ENCODE data around the gene KRTAP27-1.

DNA sequence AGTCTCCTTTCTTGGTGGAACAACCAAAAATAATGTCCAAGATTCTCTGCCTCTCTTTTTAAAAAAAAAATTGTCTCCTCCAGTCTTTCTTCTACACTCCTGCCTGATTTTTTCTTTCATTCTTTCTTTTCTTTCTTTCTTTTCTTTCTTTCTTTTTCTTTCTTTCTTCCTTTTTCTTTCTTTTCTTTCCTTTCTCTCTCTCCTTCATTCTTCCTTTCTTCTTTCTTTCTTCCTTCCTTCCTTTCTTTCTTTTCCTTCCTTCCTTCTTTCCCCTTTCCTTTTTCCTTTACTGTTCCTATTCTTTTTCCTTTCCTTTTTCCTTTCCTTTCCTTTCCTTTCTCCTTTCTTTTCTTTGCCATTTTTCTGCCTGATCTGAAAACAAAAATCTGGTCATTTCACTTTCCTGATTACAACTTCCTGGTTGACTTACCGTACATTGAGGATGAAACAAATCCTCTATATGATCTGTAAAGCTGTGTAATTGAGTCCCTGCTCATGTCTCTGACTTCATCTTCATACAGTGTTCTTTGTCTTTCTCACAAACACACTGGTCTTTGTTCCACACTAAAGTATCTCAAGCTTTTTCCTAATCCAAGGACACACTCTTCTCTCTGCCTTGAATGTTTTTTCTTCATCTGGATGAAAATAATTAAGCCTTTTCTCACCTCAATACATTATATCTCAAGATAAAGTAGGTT lies 17.0 kb upstream of the KRTAP27-1 start:
- TF ChIP-seq, protein P1, sequence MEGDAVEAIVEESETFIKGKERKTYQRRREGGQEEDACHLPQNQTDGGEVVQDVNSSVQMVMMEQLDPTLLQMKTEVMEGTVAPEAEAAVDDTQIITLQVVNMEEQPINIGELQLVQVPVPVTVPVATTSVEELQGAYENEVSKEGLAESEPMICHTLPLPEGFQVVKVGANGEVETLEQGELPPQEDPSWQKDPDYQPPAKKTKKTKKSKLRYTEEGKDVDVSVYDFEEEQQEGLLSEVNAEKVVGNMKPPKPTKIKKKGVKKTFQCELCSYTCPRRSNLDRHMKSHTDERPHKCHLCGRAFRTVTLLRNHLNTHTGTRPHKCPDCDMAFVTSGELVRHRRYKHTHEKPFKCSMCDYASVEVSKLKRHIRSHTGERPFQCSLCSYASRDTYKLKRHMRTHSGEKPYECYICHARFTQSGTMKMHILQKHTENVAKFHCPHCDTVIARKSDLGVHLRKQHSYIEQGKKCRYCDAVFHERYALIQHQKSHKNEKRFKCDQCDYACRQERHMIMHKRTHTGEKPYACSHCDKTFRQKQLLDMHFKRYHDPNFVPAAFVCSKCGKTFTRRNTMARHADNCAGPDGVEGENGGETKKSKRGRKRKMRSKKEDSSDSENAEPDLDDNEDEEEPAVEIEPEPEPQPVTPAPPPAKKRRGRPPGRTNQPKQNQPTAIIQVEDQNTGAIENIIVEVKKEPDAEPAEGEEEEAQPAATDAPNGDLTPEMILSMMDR (IDR thresholded peaks at IDR 0.05): no peak
- TF ChIP-seq POLR2A (IDR thresholded peaks at IDR 0.05): no peak
